Measurements from ENCODE around the gene LHX1. TPM values are rescaled to one million over a fixed set of nuclear protein-coding genes. Genes with fewer than 3 reads are reported as not detected.
A peak's percentile ranks its signal among the peaks of the same experiment; 100 is the strongest.

Gene LHX1
- total RNA-seq, 1 experiment from 2014 or later: not detected

GRCh38 chr17:36977568-36977967, 40.3 kb downstream of the LHX1 start:
- no peaks in the 10 kb centered on the region for H3K9me3 ChIP-seq
- DNase-seq: no peak

GRCh38 chr17:36978810-36979564, 41.7 kb downstream of the LHX1 start:
- H3K36me3 ChIP-seq: peaks cover 21% of the 10 kb centered on the region
- H3K4me3 ChIP-seq: no peak overlapping the region
- H3K9me3 ChIP-seq: no peaks in the 10 kb centered on the region
- no peak for DNase-seq
- no peaks in the 10 kb centered on the region for H3K27me3 ChIP-seq

More at GRCh38 chr17:36977568-36977967, 40.3 kb downstream of the LHX1 start:
- Histone ChIP-seq H3K4me3 (no peak overlapping the region), H3K36me3 (peaks cover 14% of the 10 kb centered on the region; the same call in 1 of the 2 replicates), H3K27me3 (no peaks in the 10 kb centered on the region)

- peaks cover 21% of the 10 kb centered on the region for H3K36me3 ChIP-seq
- no peak overlapping the region for H3K4me3 ChIP-seq
- DNase-seq: no peak
- H3K27me3 ChIP-seq: no peaks in the 10 kb centered on the region
- no peaks in the 10 kb centered on the region for H3K9me3 ChIP-seq
Measured at GRCh38 chr17:36979565-36979941, 42.3 kb downstream of the LHX1 start.

- H3K36me3 ChIP-seq: peaks cover 20% of the 10 kb centered on the region
- no peaks in the 10 kb centered on the region for H3K9me3 ChIP-seq
- no peak overlapping the region for H3K4me3 ChIP-seq
- H3K27me3 ChIP-seq: no peaks in the 10 kb centered on the region
- peak; percentile 10 for DNase-seq
Measured at GRCh38 chr17:36980280-36980761, 43.0 kb downstream of the LHX1 start.

GRCh38 chr17:36983618-36984017, 46.3 kb downstream of the LHX1 start:
- DNase-seq: no peak
- Histone ChIP-seq H3K9me3 (no peaks in the 10 kb centered on the region), H3K4me3 (no peak overlapping the region), H3K27me3 (no peaks in the 10 kb centered on the region), H3K36me3 (peaks cover 16% of the 10 kb centered on the region)

- no peaks in the 10 kb centered on the region for H3K27me3 ChIP-seq
- DNase-seq: no peak
- peaks cover 55% of the 10 kb centered on the region for H3K36me3 ChIP-seq
Measured at GRCh38 chr17:36989173-36989572, 51.9 kb downstream of the LHX1 start.

GRCh38 chr17:36992701-36993100, 55.4 kb downstream of the LHX1 start:
- no peaks in the 10 kb centered on the region for H3K27me3 ChIP-seq
- DNase-seq: no peak
- H3K9me3 ChIP-seq: peaks cover 3% of the 10 kb centered on the region; the same call in 1 of the 2 replicates
- H3K4me3 ChIP-seq: no peak overlapping the region
- peaks cover 85% of the 10 kb centered on the region for H3K36me3 ChIP-seq

More at GRCh38 chr17:36989173-36989572, 51.9 kb downstream of the LHX1 start:
- Histone ChIP-seq H3K4me3 (no peak overlapping the region), H3K9me3 (no peaks in the 10 kb centered on the region)

- DNase-seq: no peak
- Histone ChIP-seq H3K4me3 (no peak overlapping the region), H3K27me3 (no peaks in the 10 kb centered on the region), H3K36me3 (peaks cover 90% of the 10 kb centered on the region), H3K9me3 (peaks cover 3% of the 10 kb centered on the region; the same call in 1 of the 2 replicates)
Measured at GRCh38 chr17:36993227-36993626, 56.0 kb downstream of the LHX1 start.

Other genes starting within 250 kb of the LHX1 start
- 68.3 and 127 TPM in 2 replicates for gene AATF, start 11.5 kb downstream of the LHX1 start, total RNA-seq (2014; rRNA removed; shearing (Covaris generic); ENCODE audit: low replicate concordance)